ENCODE results near the gene ABCC10.
"Not testable (repeated sequence)": the region's sequence is repeated elsewhere in the genome, so short reads cannot be mapped to it uniquely, and the experiment has no call there.

ABCC10 gene

DNA sequence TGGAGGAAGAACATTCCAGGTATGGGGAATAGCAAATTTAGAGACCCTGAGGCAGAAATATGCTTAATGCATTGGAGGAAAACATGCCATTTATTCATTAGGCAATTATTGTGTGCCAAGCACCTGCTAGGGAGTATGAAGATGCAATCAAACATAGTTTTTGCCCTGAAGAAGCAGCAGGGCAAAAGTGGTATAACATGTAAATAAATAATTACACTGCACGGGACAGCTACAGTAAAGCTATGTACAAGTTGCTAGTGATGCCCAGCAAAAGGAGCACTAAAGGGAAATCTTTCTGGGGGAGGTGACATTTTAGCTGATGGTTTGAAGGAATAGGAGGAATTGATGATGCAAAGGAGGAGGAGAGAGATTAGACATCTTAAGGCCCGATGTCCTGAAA is 49.4 kb downstream of the ABCC10 start:
- DNase-seq, result no peak

- peak; percentile 81 for DNase-seq
Measured at GRCh38 chr6:43477235-43478007, 50.1 kb downstream of the ABCC10 start, which contains the start of gene TJAP1. Gene TJAP1, plus strand, starts transcription at chr6:43477570. Its CDS starts 21,432 bp downstream, at chr6:43499002.

- no peak for DNase-seq
Measured at GRCh38 chr6:43478008-43478372, 50.6 kb downstream of the ABCC10 start.

- DNase-seq, result no peak
Measured at GRCh38 chr6:43481075-43481474, 53.7 kb downstream of the ABCC10 start.

- no peak for DNase-seq
Measured at GRCh38 chr6:43481591-43482236, 54.4 kb downstream of the ABCC10 start.

GRCh38 chr6:43488667-43489276 is 61.4 kb downstream of the ABCC10 start:
- DNase-seq, result peak; percentile 14

DNA sequence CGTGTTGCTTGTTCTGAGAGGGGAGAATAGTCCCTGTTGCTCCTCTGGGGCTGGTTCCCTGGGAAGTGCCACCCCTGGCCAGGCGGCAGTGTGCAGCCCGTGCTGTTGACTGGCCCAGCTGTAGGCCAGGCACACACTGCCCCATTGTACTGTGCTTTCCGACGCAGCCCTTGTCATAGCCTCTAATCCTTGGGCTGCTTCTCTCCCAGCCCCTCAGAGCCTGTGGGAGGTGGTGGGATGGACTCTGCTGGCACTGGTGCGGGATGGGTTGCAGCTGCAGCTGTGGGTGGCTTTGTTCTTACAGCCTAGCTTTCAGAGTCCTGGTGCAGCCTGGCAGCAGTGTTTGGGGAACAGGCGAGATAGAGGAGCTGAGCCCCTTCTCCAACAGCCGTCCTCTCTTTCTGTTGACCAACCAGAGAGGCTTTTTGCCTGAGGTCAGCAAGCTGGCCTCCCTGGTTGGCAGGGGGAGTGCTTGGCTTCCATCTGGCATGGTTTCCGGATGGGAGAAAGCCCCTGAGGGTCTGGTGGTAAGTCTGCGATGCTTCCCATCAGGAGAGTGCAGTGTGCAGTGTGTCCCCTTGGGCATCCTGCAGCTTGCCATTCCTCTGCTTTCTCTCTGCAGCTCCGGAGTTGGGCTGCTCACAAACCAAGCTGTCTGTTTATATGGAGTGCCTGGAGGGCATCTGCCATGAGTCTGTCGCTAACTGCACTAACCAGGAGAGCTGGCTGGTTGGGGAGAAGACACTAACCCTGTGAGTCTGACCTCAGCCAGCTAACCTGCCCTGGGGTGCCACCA is 62.1 kb downstream of the ABCC10 start:
- no peak for DNase-seq

DNA sequence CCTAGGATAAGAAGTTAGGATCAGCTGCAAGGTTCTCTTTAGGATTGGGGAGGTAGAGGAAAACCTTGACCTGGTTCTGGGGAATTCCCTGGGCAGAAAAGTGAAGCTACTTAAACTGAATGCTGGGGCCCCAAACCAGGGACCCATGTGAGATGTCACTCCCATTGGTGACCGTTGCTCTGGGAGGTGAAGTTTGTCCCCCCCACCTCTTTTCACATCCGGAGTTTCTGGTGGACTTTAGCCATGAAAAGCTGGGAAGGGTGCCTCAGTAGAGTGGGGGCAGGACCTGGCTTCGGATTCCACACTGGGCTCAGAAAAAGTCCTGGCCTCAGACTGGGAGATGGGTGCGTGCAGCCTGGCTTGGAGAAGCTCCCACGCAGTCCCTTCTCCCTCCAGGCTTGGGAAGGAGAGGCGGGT is 63.2 kb downstream of the ABCC10 start:
- DNase-seq, result no peak

- peak; percentile 66 for DNase-seq
Measured at GRCh38 chr6:43491750-43492661, 64.7 kb downstream of the ABCC10 start.

GRCh38 chr6:43492673-43493072 is 65.3 kb downstream of the ABCC10 start:
- DNase-seq, result no peak

GRCh38 chr6:43493230-43493629 is 65.9 kb downstream of the ABCC10 start:
- no peak for DNase-seq

- DNase-seq, result no peak
Measured at GRCh38 chr6:43493833-43494232, 66.5 kb downstream of the ABCC10 start.

DNA sequence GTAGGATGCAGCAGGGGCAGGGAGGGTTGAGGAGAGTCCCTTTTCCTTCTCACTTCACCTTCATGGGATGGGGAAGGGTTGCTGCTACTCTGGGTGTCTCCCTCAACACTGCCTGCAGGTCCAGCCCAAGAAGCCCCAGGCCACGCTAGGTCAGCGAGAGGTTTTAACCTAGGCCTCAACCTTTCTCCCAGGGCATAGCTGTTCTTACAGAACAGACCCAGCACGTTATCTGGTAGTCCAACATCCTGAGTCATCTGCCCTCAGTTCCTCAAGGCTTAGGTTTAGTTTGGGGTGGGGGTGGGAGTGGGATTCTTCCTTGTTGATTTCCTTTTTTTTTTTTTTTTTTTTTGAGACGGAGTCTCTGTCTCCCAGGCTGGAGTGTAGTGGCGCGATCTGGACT is 67.0 kb downstream of the ABCC10 start:
- DNase-seq, result no peak

GRCh38 chr6:43494766-43495165 is 67.4 kb downstream of the ABCC10 start:
- DNase-seq, result no peak

DNA sequence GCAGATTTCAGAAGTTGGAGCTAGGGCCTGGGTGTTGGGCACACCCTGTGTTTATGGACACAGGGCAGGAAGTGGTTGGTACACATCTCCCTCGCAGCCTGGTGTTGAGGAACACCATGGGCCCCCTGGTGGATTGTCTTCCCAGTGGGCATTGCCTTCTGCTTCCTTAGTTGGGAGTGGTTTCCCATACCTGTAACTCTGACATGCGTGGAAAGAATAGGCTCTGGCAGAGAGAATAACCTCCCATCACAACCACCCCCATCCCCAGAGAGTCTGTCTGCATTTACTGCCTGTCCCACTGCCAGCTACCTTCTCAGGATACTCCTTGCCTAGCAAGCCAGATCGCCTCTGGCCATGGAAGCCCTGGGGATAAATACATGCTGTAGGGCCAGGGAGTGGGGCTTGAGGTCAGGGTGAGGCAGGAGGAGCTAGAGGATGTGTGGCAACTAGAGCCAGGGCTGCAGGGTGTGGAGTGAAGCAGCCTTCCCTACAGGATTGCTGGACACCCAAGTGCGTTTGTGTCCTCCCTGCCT is 68.1 kb downstream of the ABCC10 start:
- no peak for DNase-seq

GRCh38 chr6:43496370-43497128 is 69.2 kb downstream of the ABCC10 start:
- peak; percentile 57 for DNase-seq

DNA sequence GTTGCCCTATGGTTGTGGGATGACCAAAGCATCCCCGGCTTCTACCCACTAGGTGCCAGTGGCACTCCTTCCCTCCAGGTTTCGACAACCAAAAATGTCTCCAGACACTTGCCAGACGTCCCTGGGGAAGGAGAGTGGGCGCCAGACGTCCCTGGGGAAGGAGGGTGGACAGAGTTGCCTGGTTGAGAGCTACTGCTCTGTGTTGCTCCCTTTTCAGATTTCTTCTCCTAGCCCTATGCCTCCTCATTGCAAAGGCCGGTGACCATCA is 69.7 kb downstream of the ABCC10 start:
- DNase-seq, result no peak

DNA sequence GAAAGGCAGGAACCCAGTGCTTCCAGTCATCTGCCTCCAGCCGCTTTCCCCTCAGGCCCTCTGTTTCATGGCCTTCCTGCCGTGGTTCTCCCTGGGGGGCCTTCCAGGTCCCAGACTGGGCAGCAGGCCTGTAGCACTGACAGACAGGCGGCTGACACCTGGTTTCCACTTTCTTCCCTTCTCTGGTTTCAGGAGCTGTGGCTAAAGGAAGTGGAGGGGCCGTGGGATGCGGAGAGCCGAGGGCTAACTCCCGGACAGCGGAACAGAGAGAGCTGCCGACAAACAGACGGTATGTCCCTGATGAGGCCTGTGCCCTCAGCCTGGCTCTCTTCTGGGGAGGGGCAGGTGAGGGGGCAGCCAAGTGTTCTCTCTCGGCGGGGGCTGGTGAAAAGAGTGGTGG is 70.3 kb downstream of the ABCC10 start:
- DNase-seq, result no peak

DNA sequence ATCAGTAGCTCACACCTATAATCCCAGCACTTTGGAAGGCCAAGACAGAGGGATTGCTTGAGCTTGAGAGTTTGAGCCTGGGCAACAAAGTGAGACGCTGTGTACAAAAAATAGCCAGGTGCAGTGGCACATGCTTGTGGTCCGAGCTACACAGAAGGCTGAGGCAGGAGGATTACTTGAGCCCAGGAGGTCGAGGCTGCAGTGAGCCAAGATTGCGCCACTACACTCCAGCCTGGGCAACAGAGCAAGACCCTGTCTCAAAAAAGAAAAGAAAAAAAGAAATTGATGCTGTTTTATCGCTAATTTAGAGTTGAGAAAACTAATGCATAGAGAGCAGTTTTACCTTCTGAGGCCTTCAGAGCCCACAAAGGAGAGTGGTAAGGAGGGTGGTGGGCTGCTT is 71.0 kb downstream of the ABCC10 start:
- not testable (repeated sequence) for DNase-seq

DNA sequence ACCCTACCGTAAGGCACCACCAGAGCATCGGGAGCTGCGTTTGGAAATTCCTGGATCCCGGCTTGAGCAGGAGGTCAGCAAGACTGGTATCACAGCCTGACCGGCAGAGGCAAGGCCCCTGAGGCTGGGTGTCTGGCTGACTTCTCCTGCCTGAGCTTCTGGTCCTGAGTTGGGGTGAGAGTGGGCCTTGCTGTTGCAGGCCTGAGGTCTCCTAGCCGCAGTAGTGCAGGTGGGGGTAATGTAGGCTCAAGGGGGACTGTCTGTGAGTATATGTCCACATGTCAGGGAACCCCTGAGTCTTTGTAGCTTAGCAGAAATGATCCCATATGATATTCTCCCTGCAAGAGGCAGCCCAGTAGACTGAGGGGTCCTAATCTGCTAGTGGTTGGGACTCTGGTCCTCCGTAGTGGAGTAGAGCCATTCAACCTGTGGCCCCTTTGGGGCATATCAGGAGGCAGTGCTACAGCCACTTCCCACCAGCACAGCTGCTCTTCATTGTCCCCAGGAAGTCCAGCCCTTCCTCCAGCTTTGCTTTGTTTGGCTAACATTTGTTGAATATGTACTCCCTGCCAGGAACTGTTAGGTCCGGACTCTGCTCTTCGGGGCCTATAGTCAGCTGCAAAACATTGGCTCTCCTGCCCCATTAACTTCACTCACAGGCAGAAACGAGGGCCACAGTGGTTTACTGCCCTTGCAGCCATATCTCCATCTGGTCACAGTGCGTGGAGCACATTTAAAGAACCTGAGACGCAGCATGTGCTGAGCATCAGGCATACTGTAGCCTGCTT is 71.9 kb downstream of the ABCC10 start:
- DNase-seq, result no peak
